H9 (cell line): ENCODE results near the gene KIF5C. TPM values are rescaled to one million over a fixed set of nuclear protein-coding genes. Genes with fewer than 3 reads are reported as not detected.

Experiments used
- DNase-seq: peaks from one replicate; pipeline ENCODE4 v3.0.0-alpha.2; 2017
- H2AFZ ChIP-seq: one replicate; pipeline ENCODE4 v1.6.1; 2013; ENCODE audit warnings: mild to moderate bottlenecking, low read length, control low read depth, moderate library complexity
- H2AK5ac ChIP-seq: 2 replicates; pipeline ENCODE4 v1.6.1; 2013; ENCODE audit warnings: low read length, control low read depth, mixed read lengths; ENCODE audit not compliant: insufficient read length
- H2BK120ac ChIP-seq: one replicate; pipeline ENCODE4 v1.6.1; 2013; ENCODE audit warnings: low read depth, mild to moderate bottlenecking, low read length, control low read depth, inconsistent platforms; ENCODE audit not compliant: poor library complexity, severe bottlenecking
- H2BK12ac ChIP-seq: 2 replicates; pipeline ENCODE4 v1.6.1; 2013; ENCODE audit warnings: low read length, control low read depth, mixed read lengths, low read depth; ENCODE audit not compliant: insufficient read length
- H2BK15ac ChIP-seq: 2 replicates; pipeline ENCODE4 v1.6.1; 2013; ENCODE audit warnings: low read depth, low read length, control low read depth
- H2BK20ac ChIP-seq: one replicate; pipeline ENCODE4 v1.6.1; 2013; ENCODE audit warnings: low read depth, mild to moderate bottlenecking, low read length, control low read depth, inconsistent platforms; ENCODE audit not compliant: poor library complexity, severe bottlenecking
- H2BK5ac ChIP-seq: 2 replicates; pipeline ENCODE4 v1.6.1; 2013; ENCODE audit warnings: low read length, control low read depth, mixed read lengths; ENCODE audit not compliant: insufficient read length
- H3K14ac ChIP-seq: 2 replicates; pipeline ENCODE4 v1.6.1; 2013; ENCODE audit warnings: low read length, control low read depth; ENCODE audit not compliant: insufficient read depth
- H3K18ac ChIP-seq: 2 replicates; pipeline ENCODE4 v1.6.1; 2013; ENCODE audit warnings: low read depth, mild to moderate bottlenecking, mixed read lengths, low read length, control low read depth; ENCODE audit not compliant: insufficient read length
- H3K23ac ChIP-seq: 2 replicates; pipeline ENCODE4 v1.6.1; 2013; ENCODE audit warnings: low read length, control low read depth, mixed read lengths, low read depth; ENCODE audit not compliant: insufficient read length
- H3K23me2 ChIP-seq: 2 replicates; pipeline ENCODE4 v1.6.1; 2013; ENCODE audit warnings: low read depth, mild to moderate bottlenecking, mixed read lengths, low read length, control low read depth; ENCODE audit not compliant: insufficient read length, poor library complexity, severe bottlenecking
- H3K27ac ChIP-seq: 2 replicates; pipeline ENCODE4 v1.5.1; 2013; ENCODE audit warnings: low read length, control low read depth, mixed read lengths, low read depth; ENCODE audit not compliant: insufficient read length
- H3K27me3 ChIP-seq: 2 replicates; pipeline ENCODE4 v1.6.1; 2013; ENCODE audit warnings: low read length, control low read depth, inconsistent platforms; ENCODE audit not compliant: insufficient read depth
- H3K4ac ChIP-seq: 2 replicates; pipeline ENCODE4 v1.6.1; 2013; ENCODE audit warnings: low read depth, mild to moderate bottlenecking, control low read depth, inconsistent platforms, low read length, moderate library complexity
- H3K4me1 ChIP-seq: 2 replicates; pipeline ENCODE4 v1.6.1; 2013; ENCODE audit warnings: low read length, control low read depth, inconsistent platforms; ENCODE audit not compliant: insufficient read depth
- H3K4me2 ChIP-seq: 2 replicates; pipeline ENCODE4 v1.6.1; 2013; ENCODE audit warnings: low read length, control low read depth, mixed read lengths; ENCODE audit not compliant: insufficient read length, insufficient read depth
- H3K56ac ChIP-seq: 2 replicates; pipeline ENCODE4 v1.6.1; 2013; ENCODE audit warnings: low read depth, mild to moderate bottlenecking, mixed read lengths, low read length, control low read depth; ENCODE audit not compliant: insufficient read length
- H3K79me1 ChIP-seq: 2 replicates; pipeline ENCODE4 v1.6.1; 2013; ENCODE audit warnings: low read depth, mild to moderate bottlenecking, moderate library complexity, low read length, control low read depth, inconsistent platforms; ENCODE audit not compliant: insufficient read depth, poor library complexity, severe bottlenecking
- H3K79me2 ChIP-seq: 2 replicates; pipeline ENCODE4 v1.6.1; 2013; ENCODE audit warnings: low read length, control low read depth, inconsistent platforms; ENCODE audit not compliant: insufficient read depth
- H3K9ac ChIP-seq: 2 replicates; pipeline ENCODE4 v1.6.1; 2013; ENCODE audit warnings: low read length, control low read depth, mixed read lengths; ENCODE audit not compliant: insufficient read length; ENCODE audit errors: extremely low read depth
- H3K9me3 ChIP-seq: one replicate; pipeline ENCODE4 v1.6.1; 2013; ENCODE audit warnings: low read depth, low read length, inconsistent platforms; ENCODE audit not compliant: control insufficient read depth
- H3T11ph ChIP-seq: one replicate; pipeline ENCODE4 v1.6.1; 2013; ENCODE audit warnings: mild to moderate bottlenecking, low read length, control low read depth, inconsistent platforms
- H4K20me1 ChIP-seq: one replicate; pipeline ENCODE4 v1.6.1; 2013; ENCODE audit not compliant: control insufficient read depth, insufficient read length, insufficient read depth
- H4K5ac ChIP-seq: 2 replicates; pipeline ENCODE4 v1.6.1; 2013; ENCODE audit warnings: low read depth, mild to moderate bottlenecking, mixed read lengths, low read length, control low read depth; ENCODE audit not compliant: insufficient read length
- H4K8ac ChIP-seq: replicated peaks from 2 replicates; pipeline ENCODE4 v1.6.1; 2013; ENCODE audit warnings: low read length, control low read depth, mixed read lengths, low read depth; ENCODE audit not compliant: insufficient read length
- H4K91ac ChIP-seq: 2 replicates; pipeline ENCODE4 v1.6.1; 2013; ENCODE audit warnings: low read depth, mild to moderate bottlenecking, moderate library complexity, mixed read lengths, low read length, control low read depth; ENCODE audit not compliant: insufficient read length
- H3K27ac Mint-ChIP-seq, 3 experiments: 2 replicates in 2 of 3; 3 replicates in 1 of 3; pipeline ENCODE4 v1.8.0; 2020 to 2021; ENCODE audit warnings: mixed read lengths in 3 of 3, mild to moderate bottlenecking in 1 of 3, moderate library complexity in 1 of 3
- H3K27me3 Mint-ChIP-seq: 2 replicates; pipeline ENCODE4 v1.8.0; 2021; ENCODE audit warnings: low read depth, mild to moderate bottlenecking, moderate library complexity, mixed read lengths
- H3K36me3 Mint-ChIP-seq, 3 experiments: 2 replicates in 2 of 3; 3 replicates in 1 of 3; pipeline ENCODE4 v1.8.0; 2020 to 2021; ENCODE audit warnings: low read depth in 3 of 3, mixed read lengths in 3 of 3; ENCODE audit not compliant: insufficient read depth in 1 of 3
- H3K4me1 Mint-ChIP-seq, 2 experiments: 2 replicates each; pipeline ENCODE4 v1.8.0; 2020; ENCODE audit warnings: mixed read lengths in 2 of 2
- H3K4me3 Mint-ChIP-seq, 2 experiments: 2 replicates in 1 of 2; 3 replicates in 1 of 2; pipeline ENCODE4 v1.8.0; 2020 to 2021; ENCODE audit warnings: mild to moderate bottlenecking in 2 of 2, mixed read lengths in 2 of 2, moderate library complexity in 1 of 2
- H3K9me3 Mint-ChIP-seq, 2 experiments: 2 replicates in 1 of 2; 3 replicates in 1 of 2; pipeline ENCODE4 v1.8.0; 2020; ENCODE audit warnings: mild to moderate bottlenecking in 2 of 2, mixed read lengths in 2 of 2, moderate library complexity in 1 of 2
- CTCF ChIP-seq: fragments of 200-600 bp; sonication (generic); conservative IDR thresholded peaks from 3 replicates; pipeline ENCODE4 v1.8.0; 2021; ENCODE audit warnings: antibody characterized with exemption, mild to moderate bottlenecking
- WGBS: extraction: QIAGEN DNeasy Blood & Tissue Kit; methylation state at CpG from one replicate; pipeline ENCODE4 v1.1.7; 2013; ENCODE audit warnings: missing lambda C conversion rate, low lambda C conversion rate, mixed read lengths; ENCODE audit not compliant: insufficient read length; ENCODE audit errors: extremely low coverage; 5-methylcytosine and 5-hydroxymethylcytosine counted together
- total RNA-seq: library from RNA; stranded (reverse); gene quantifications from 2 replicates; pipeline ENCODE4 v1.2.1, GENCODE V29; 2021

KIF5C gene
- total RNA-seq, 1 experiment from 2014 or later: 52.9 TPM

GRCh38 chr2:148907085-148907785 lies 32.2 kb downstream of the KIF5C start:
- Histone ChIP-seq H2BK15ac (no peak overlapping the region), H3K27me3 (no peaks in the 10 kb centered on the region), H4K20me1 (no peaks in the 10 kb centered on the region), H3K27ac (no peak overlapping the region), H3T11ph (no peak overlapping the region), H3K79me2 (peaks cover 5% of the 10 kb centered on the region; the same call in 1 of the 2 replicates), H3K18ac (no peak overlapping the region), H3K9ac (no peak overlapping the region), H4K5ac (no peak overlapping the region), H3K23ac (no peak overlapping the region), H3K4ac (no peak overlapping the region), H2BK20ac (no peak overlapping the region), H2BK12ac (no peak overlapping the region), H4K91ac (no peak overlapping the region), H3K4me2 (no peak overlapping the region), H3K79me1 (no peaks in the 10 kb centered on the region), H3K14ac (no peak overlapping the region), H3K9me3 (no peaks in the 10 kb centered on the region), H2BK120ac (no peak overlapping the region), H2BK5ac (no peak overlapping the region), H2AFZ (no peak overlapping the region), H4K8ac (no peak overlapping the region), H2AK5ac (no peak overlapping the region), H3K4me1 (no peaks in the 10 kb centered on the region), H3K23me2 (no peaks in the 10 kb centered on the region), H3K56ac (no peak overlapping the region)
- no peaks in the 10 kb centered on the region for H3K27me3 Mint-ChIP-seq
- H3K4me3 Mint-ChIP-seq: no peak overlapping the region
- H3K27ac Mint-ChIP-seq: no peak overlapping the region; a peak in 1 of 7 replicates
- DNase-seq: no peak
- no CpG with 5 or more reads among the region's 5 CpGs for WGBS
- peaks cover 8 to 20% (median 19%) of the 10 kb centered on the region in 3 experiments for H3K36me3 Mint-ChIP-seq
- no peak for TF ChIP-seq CTCF
- peaks cover 13% of the 10 kb centered on the region in 2 experiments for H3K4me1 Mint-ChIP-seq
- peaks cover 7 to 10% of the 10 kb centered on the region in 2 experiments; a peak in 4 of 5 replicates for H3K9me3 Mint-ChIP-seq
